HepG2 (cell line): ENCODE measurements around the gene CDR2L. TPM values are rescaled to one million over a fixed set of nuclear protein-coding genes. Genes with fewer than 3 reads are reported as not detected.

Source experiments
- ATRX ChIP-seq: sonication (generic); formaldehyde crosslinking; IDR thresholded peaks from 2 replicates; pipeline ENCODE4 v1.4.0; 2020; ENCODE audit warnings: missing genetic modification reagents, borderline replicate concordance
- E2F1 ChIP-seq: sonication (generic); formaldehyde crosslinking; IDR thresholded peaks from 2 replicates; pipeline ENCODE4 v1.5.0; 2020; ENCODE audit warnings: missing genetic modification reagents
- E2F2 ChIP-seq: sonication (generic); formaldehyde crosslinking; IDR thresholded peaks from 2 replicates; pipeline ENCODE4 v1.4.0; 2020; ENCODE audit warnings: missing genetic modification reagents, borderline replicate concordance
- HIVEP1 ChIP-seq: sonication (generic); formaldehyde crosslinking; IDR thresholded peaks from 2 replicates; pipeline ENCODE4 v1.4.0; 2020; ENCODE audit warnings: mild to moderate bottlenecking, missing genetic modification reagents
- HNRNPUL1 ChIP-seq: fragments of 200-400 bp; formaldehyde crosslinking; IDR thresholded peaks from 2 replicates; pipeline ENCODE4 v1.6.1; 2017; ENCODE audit warnings: low read depth, mild to moderate bottlenecking, low read length, moderate library complexity
- IRX3 ChIP-seq: sonication (generic); formaldehyde crosslinking; IDR thresholded peaks from 2 replicates; pipeline ENCODE4 v1.8.1; 2023; ENCODE audit warnings: mild to moderate bottlenecking, low read depth, missing genetic modification reagents, borderline replicate concordance
- POLR2AphosphoS5 ChIP-seq: IDR thresholded peaks from 2 replicates; pipeline ENCODE4 v1.6.1; 2012; ENCODE audit warnings: low read depth, low read length
- PRDM10 ChIP-seq: sonication (generic); formaldehyde crosslinking; IDR thresholded peaks from 2 replicates; pipeline ENCODE4 v1.4.0; 2020; ENCODE audit warnings: low read depth, missing genetic modification reagents
- SIX4 ChIP-seq: sonication (generic); formaldehyde crosslinking; IDR thresholded peaks from 2 replicates; pipeline ENCODE4 v1.4.0; 2020; ENCODE audit warnings: missing genetic modification reagents
- XBP1 ChIP-seq: sonication (generic); formaldehyde crosslinking; IDR thresholded peaks from 2 replicates; pipeline ENCODE4 v1.5.0; 2020; ENCODE audit warnings: missing genetic modification reagents
- YEATS4 ChIP-seq: sonication (generic); formaldehyde crosslinking; IDR thresholded peaks from 2 replicates; pipeline ENCODE4 v1.4.0; 2020; ENCODE audit warnings: missing genetic modification reagents, borderline replicate concordance
- ZBTB4 ChIP-seq: sonication (generic); formaldehyde crosslinking; IDR thresholded peaks from 2 replicates; pipeline ENCODE4 v1.4.0; 2020; ENCODE audit warnings: missing genetic modification reagents, mild to moderate bottlenecking, borderline replicate concordance
- ZNF180 ChIP-seq: sonication (generic); formaldehyde crosslinking; IDR thresholded peaks from 2 replicates; pipeline ENCODE4 v1.4.0; 2020; ENCODE audit warnings: low read depth, missing genetic modification reagents, borderline replicate concordance
- ZNF296 ChIP-seq: sonication (generic); formaldehyde crosslinking; conservative IDR thresholded peaks from 2 replicates; pipeline ENCODE4 v1.5.0; 2020; ENCODE audit warnings: mild to moderate bottlenecking, missing genetic modification reagents
- ZNF367 ChIP-seq: sonication (generic); formaldehyde crosslinking; IDR thresholded peaks from 2 replicates; pipeline ENCODE4 v1.4.0; 2020; ENCODE audit warnings: missing genetic modification reagents, borderline replicate concordance
- ZNF441 ChIP-seq: sonication (generic); formaldehyde crosslinking; IDR thresholded peaks from 2 replicates; pipeline ENCODE4 v1.7.0; 2021; ENCODE audit warnings: missing genetic modification reagents, borderline replicate concordance
- ZNF547 ChIP-seq: sonication (generic); formaldehyde crosslinking; IDR thresholded peaks from 2 replicates; pipeline ENCODE4 v1.5.1; 2020; ENCODE audit warnings: mild to moderate bottlenecking, missing genetic modification reagents
- ZNF577 ChIP-seq: sonication (generic); formaldehyde crosslinking; IDR thresholded peaks from 2 replicates; pipeline ENCODE4 v1.4.0; 2020; ENCODE audit warnings: mild to moderate bottlenecking, low read depth, missing genetic modification reagents, borderline replicate concordance
- ZNF83 ChIP-seq: sonication (generic); formaldehyde crosslinking; IDR thresholded peaks from 2 replicates; pipeline ENCODE4 v1.4.0; 2020; ENCODE audit warnings: missing genetic modification reagents, mild to moderate bottlenecking, borderline replicate concordance
- ZSCAN29 ChIP-seq: sonication (generic); formaldehyde crosslinking; conservative IDR thresholded peaks from 2 replicates; pipeline ENCODE4 v1.4.0; 2020; ENCODE audit warnings: mild to moderate bottlenecking, missing genetic modification reagents
- polyA plus RNA-seq, 8 experiments: library from polyadenylated mRNA; depleted of rRNA in 3 of 8; stranded (reverse) in 7 of 8; unstranded in 1 of 8; fragments of >200 nt; fragmentation: Illumina TruSeq in 4 of 8; extraction: Trizol in 4 of 8; gene quantifications; 2 replicates each; pipeline versions ENCODE4 v1.2.1 to v1.2.3, GENCODE V29; 2011 to 2016; ENCODE audit warnings: low read depth in 4 of 8, missing spikeins in 1 of 8, mixed read lengths in 1 of 8; ENCODE audit not compliant: insufficient read depth in 1 of 8
- total RNA-seq, 5 experiments: library from RNA; depleted of rRNA; stranded (reverse); fragments of >200 nt; fragmentation: Illumina TruSeq; extraction: Trizol; gene quantifications; 2 replicates each; pipeline ENCODE4 v1.2.3, GENCODE V29; 2016; ENCODE audit warnings: low read depth in 1 of 5

CDR2L gene
- total and polyA plus RNA-seq, 2 of the 13 experiments (the other 11 are each of a cell fraction or from before 2014, with no cell fraction given): 1.9 to 2.1 TPM

- TF ChIP-seq ZSCAN29: no peak; the same call in 1 of the 2 replicates
- TF ChIP-seq ZNF441 (CRISPR knock-in tag): peak; percentile 76; the same call in 1 of the 2 replicates
- peak; percentile 94; the same call in 1 of the 2 replicates for TF ChIP-seq E2F2
- peak; percentile 83; the same call in 1 of the 2 replicates for TF ChIP-seq ZNF180 (CRISPR knock-in tag)
- TF ChIP-seq POLR2AphosphoS5: peak; percentile 85
- peak; percentile 94 for TF ChIP-seq ZNF83 (CRISPR knock-in tag)
- TF ChIP-seq PRDM10: peak; percentile 88
- no peak for TF ChIP-seq ATRX (CRISPR knock-in tag)
- TF ChIP-seq YEATS4 (CRISPR knock-in tag): peak; percentile 100
- TF ChIP-seq ZNF367 (CRISPR knock-in tag): peak; percentile 86
- TF ChIP-seq ZNF577: no peak
- no peak; the same call in 1 of the 2 replicates for TF ChIP-seq ZBTB4
- peak; percentile 72; the same call in 1 of the 2 replicates for TF ChIP-seq HNRNPUL1
- TF ChIP-seq E2F1 (CRISPR knock-in tag): peak; percentile 81
- peak; percentile 93 for TF ChIP-seq ZNF547
- peak; percentile 96 for TF ChIP-seq HIVEP1 (CRISPR knock-in tag)
- TF ChIP-seq XBP1 (CRISPR knock-in tag): no peak
- TF ChIP-seq SIX4 (CRISPR knock-in tag): peak; percentile 81
- no peak for TF ChIP-seq IRX3
- TF ChIP-seq ZNF296 (CRISPR knock-in tag): peak; percentile 82
Observed at GRCh38 chr17:75012346-75013091, 25.1 kb downstream of the CDR2L start, which contains the start of gene MRPL58 (continued).
